ENCODE data around the gene SLC12A8. TPM values are rescaled to one million over a fixed set of nuclear protein-coding genes. Genes with fewer than 3 reads are reported as not detected.

Gene SLC12A8
- total RNA-seq = under 1 TPM; 0.26 to 0.39 TPM

- Mint-ChIP-seq H3K36me3 (ENCODE audit: low read depth) (no peaks in the 10 kb centered on the region), H3K9me3 (ENCODE audit: low read depth) (no peaks in the 10 kb centered on the region), H3K4me3 (peak within 1 kb of the TSS; percentile 13), H3K4me1 (peaks cover 9% of the 10 kb centered on the region), H3K27ac (no peak within 1 kb of the TSS), H3K27me3 (peaks cover 48% of the 10 kb centered on the region)
- ChIA-PET CTCF (interaction anchor here (0.5 kb wide), 1 partner anchor 212 kb away, joined by 4 read pairs; no protein-coding TSS in a partner anchor), POLR2A (no interaction called here)
- ATAC-seq = no peak
- intact Hi-C loops (cut with DNase I, micrococcal nuclease) = loop anchor here in 1 of 2 experiments (5.0 kb wide), 1 partner anchor 375 kb away; no protein-coding TSS in a partner anchor
- DNase-seq = no peak
These were observed at the start of gene SLC12A8 for GRCh38 chr3:125212509-125213363. TSS of gene SLC12A8 (minus strand) at chr3:125212748. CDS start at chr3:125211349, 1,399 bp downstream.

- ATAC-seq (no peak), DNase-seq (no peak)
- H3K36me3 Mint-ChIP-seq (ENCODE audit: low read depth) = peaks cover 45% of the 10 kb centered on the region
- ChIA-PET CTCF (interaction anchor here (0.9 to 1.0 kb wide), 2 partner anchors 10 to 14 kb away, joined by 3 to 5 read pairs; no protein-coding TSS in a partner anchor), POLR2A (no interaction called here)
- intact Hi-C loops (cut with DNase I, micrococcal nuclease) = no loop called here
- H3K9me3 Mint-ChIP-seq (ENCODE audit: low read depth) = peaks cover 4% of the 10 kb centered on the region
- no peak overlapping the region for H3K27ac Mint-ChIP-seq
- peaks cover 14% of the 10 kb centered on the region for H3K4me1 Mint-ChIP-seq
- no peak overlapping the region for H3K4me3 Mint-ChIP-seq
- H3K27me3 Mint-ChIP-seq = no peaks in the 10 kb centered on the region
These were observed 49.6 kb upstream of the SLC12A8 start for GRCh38 chr3:125262161-125262560.

GRCh38 chr3:125261031-125261430, 48.5 kb upstream of the SLC12A8 start:
- POLR2A ChIA-PET = no interaction called here
- Mint-ChIP-seq H3K27me3 (no peaks in the 10 kb centered on the region), H3K4me1 (peaks cover 5% of the 10 kb centered on the region), H3K27ac (no peak overlapping the region), H3K36me3 (ENCODE audit: low read depth) (peaks cover 41% of the 10 kb centered on the region), H3K9me3 (ENCODE audit: low read depth) (peaks cover 8% of the 10 kb centered on the region), H3K4me3 (no peak overlapping the region)
- CTCF ChIA-PET = interaction anchor here (0.6 to 1.0 kb wide), 2 partner anchors 9 to 44 kb away, joined by 3 to 5 read pairs; no protein-coding TSS in a partner anchor
- intact Hi-C loops (cut with DNase I, micrococcal nuclease) = no loop called here
- DNase-seq (no peak), ATAC-seq (no peak)

- DNase-seq (no peak), ATAC-seq (no peak)
- Mint-ChIP-seq H3K27ac (no peak overlapping the region), H3K9me3 (ENCODE audit: low read depth) (peaks cover 8% of the 10 kb centered on the region), H3K36me3 (ENCODE audit: low read depth) (peaks cover 40% of the 10 kb centered on the region), H3K4me3 (no peak overlapping the region), H3K27me3 (no peaks in the 10 kb centered on the region), H3K4me1 (peaks cover 5% of the 10 kb centered on the region)
- POLR2A ChIA-PET = no interaction called here
- intact Hi-C loops (cut with DNase I, micrococcal nuclease) = no loop called here
- CTCF ChIA-PET = no interaction called here
These were observed 47.6 kb upstream of the SLC12A8 start for GRCh38 chr3:125260158-125260557.

GRCh38 chr3:125257536-125257935, 45.0 kb upstream of the SLC12A8 start:
- peaks cover 47% of the 10 kb centered on the region for H3K36me3 Mint-ChIP-seq (ENCODE audit: low read depth)
- peaks cover 8% of the 10 kb centered on the region for H3K9me3 Mint-ChIP-seq (ENCODE audit: low read depth)
- no peak overlapping the region for H3K27ac Mint-ChIP-seq
- H3K27me3 Mint-ChIP-seq = no peaks in the 10 kb centered on the region
- H3K4me1 Mint-ChIP-seq = peaks cover 8% of the 10 kb centered on the region
- intact Hi-C loops (cut with DNase I, micrococcal nuclease) = no loop called here
- H3K4me3 Mint-ChIP-seq = no peak overlapping the region
- ATAC-seq (no peak), DNase-seq (no peak)
- CTCF ChIA-PET = no interaction called here
- POLR2A ChIA-PET = no interaction called here

GRCh38 chr3:125256675-125257074, 44.1 kb upstream of the SLC12A8 start:
- ATAC-seq (no peak), DNase-seq (no peak)
- Mint-ChIP-seq H3K4me3 (no peak overlapping the region), H3K4me1 (peaks cover 8% of the 10 kb centered on the region), H3K9me3 (ENCODE audit: low read depth) (peaks cover 8% of the 10 kb centered on the region), H3K27ac (no peak overlapping the region), H3K27me3 (no peaks in the 10 kb centered on the region), H3K36me3 (ENCODE audit: low read depth) (peaks cover 47% of the 10 kb centered on the region)
- CTCF ChIA-PET = interaction anchor here (0.6 kb wide), 1 partner anchor 274 kb away, joined by 3 read pairs; no protein-coding TSS in a partner anchor
- intact Hi-C loops (cut with DNase I, micrococcal nuclease) = no loop called here
- POLR2A ChIA-PET = no interaction called here

- Mint-ChIP-seq H3K4me3 (no peak overlapping the region), H3K27me3 (no peaks in the 10 kb centered on the region), H3K27ac (no peak overlapping the region), H3K9me3 (ENCODE audit: low read depth) (no peaks in the 10 kb centered on the region), H3K36me3 (ENCODE audit: low read depth) (peaks cover 19% of the 10 kb centered on the region), H3K4me1 (peaks cover 3% of the 10 kb centered on the region)
- intact Hi-C loops (cut with DNase I, micrococcal nuclease) = no loop called here
- CTCF ChIA-PET = interaction anchor here (0.9 kb wide), 1 partner anchor 190 kb away, joined by 3 read pairs; no protein-coding TSS in a partner anchor
- ATAC-seq (no peak), DNase-seq (no peak)
- POLR2A ChIA-PET = no interaction called here
These were observed 38.4 kb upstream of the SLC12A8 start for GRCh38 chr3:125250973-125251372.

- Mint-ChIP-seq H3K27ac (no peak overlapping the region), H3K4me3 (no peak overlapping the region), H3K36me3 (ENCODE audit: low read depth) (peaks cover 22% of the 10 kb centered on the region), H3K9me3 (ENCODE audit: low read depth) (no peaks in the 10 kb centered on the region), H3K4me1 (no peaks in the 10 kb centered on the region), H3K27me3 (no peaks in the 10 kb centered on the region)
- no peak for DNase-seq
- intact Hi-C loops (cut with DNase I, micrococcal nuclease) = no loop called here
- CTCF ChIA-PET = no interaction called here
- no peak for ATAC-seq
- POLR2A ChIA-PET = no interaction called here
These were observed 33.7 kb upstream of the SLC12A8 start for GRCh38 chr3:125246237-125246636.

GRCh38 chr3:125245521-125245920, 33.0 kb upstream of the SLC12A8 start:
- ChIA-PET POLR2A (no interaction called here), CTCF (no interaction called here)
- H3K4me3 Mint-ChIP-seq = no peak overlapping the region
- DNase-seq (no peak), ATAC-seq (no peak)
- peaks cover 22% of the 10 kb centered on the region for H3K36me3 Mint-ChIP-seq (ENCODE audit: low read depth)
- no peaks in the 10 kb centered on the region for H3K9me3 Mint-ChIP-seq (ENCODE audit: low read depth)
- no peaks in the 10 kb centered on the region for H3K4me1 Mint-ChIP-seq
- intact Hi-C loops (cut with DNase I, micrococcal nuclease) = no loop called here
- no peaks in the 10 kb centered on the region for H3K27me3 Mint-ChIP-seq
- no peak overlapping the region for H3K27ac Mint-ChIP-seq

GRCh38 chr3:125240496-125240895, 27.9 kb upstream of the SLC12A8 start:
- Mint-ChIP-seq H3K4me1 (no peaks in the 10 kb centered on the region), H3K9me3 (ENCODE audit: low read depth) (peaks cover 6% of the 10 kb centered on the region), H3K4me3 (no peak overlapping the region), H3K36me3 (ENCODE audit: low read depth) (peaks cover 38% of the 10 kb centered on the region), H3K27ac (no peak overlapping the region), H3K27me3 (no peaks in the 10 kb centered on the region)
- intact Hi-C loops (cut with DNase I, micrococcal nuclease) = no loop called here
- ChIA-PET CTCF (no interaction called here), POLR2A (no interaction called here)
- ATAC-seq (no peak), DNase-seq (no peak)

GRCh38 chr3:125239266-125239665, 26.7 kb upstream of the SLC12A8 start:
- Mint-ChIP-seq H3K4me3 (no peak overlapping the region), H3K27me3 (no peaks in the 10 kb centered on the region), H3K36me3 (ENCODE audit: low read depth) (peaks cover 40% of the 10 kb centered on the region), H3K27ac (no peak overlapping the region), H3K9me3 (ENCODE audit: low read depth) (peaks cover 6% of the 10 kb centered on the region), H3K4me1 (no peaks in the 10 kb centered on the region)
- no peak for DNase-seq
- ChIA-PET POLR2A (no interaction called here), CTCF (no interaction called here)
- no peak for ATAC-seq
- intact Hi-C loops (cut with DNase I, micrococcal nuclease) = loop anchor here (10.0 kb wide), 1 partner anchor 346 kb away; no protein-coding TSS in a partner anchor

- H3K4me3 Mint-ChIP-seq = no peak overlapping the region
- peaks cover 6% of the 10 kb centered on the region for H3K9me3 Mint-ChIP-seq (ENCODE audit: low read depth)
- ChIA-PET CTCF (no interaction called here), POLR2A (no interaction called here)
- no peaks in the 10 kb centered on the region for H3K4me1 Mint-ChIP-seq
- no peaks in the 10 kb centered on the region for H3K27me3 Mint-ChIP-seq
- H3K36me3 Mint-ChIP-seq (ENCODE audit: low read depth) = peaks cover 40% of the 10 kb centered on the region
- DNase-seq = no peak
- intact Hi-C loops (cut with DNase I, micrococcal nuclease) = loop anchor here (10.0 kb wide), 1 partner anchor 346 kb away; no protein-coding TSS in a partner anchor
- ATAC-seq = peak; percentile 30
- no peak overlapping the region for H3K27ac Mint-ChIP-seq
These were observed 26.2 kb upstream of the SLC12A8 start for GRCh38 chr3:125238759-125239158.

All from activated CD4-positive, alpha-beta T cell treated with anti-CD3 and anti-CD28 coated beads for 36 hours (primary cell).